GM18858 (cell line): ENCODE data around the gene AKAP6.

Experiments
- ATAC-seq: cut with Tn5 transposase; IDR thresholded peaks from one replicate; pipeline ENCODE4 v1.9.1; 2021; ENCODE audit not compliant: unreplicated experiment

AKAP6 gene

DNA sequence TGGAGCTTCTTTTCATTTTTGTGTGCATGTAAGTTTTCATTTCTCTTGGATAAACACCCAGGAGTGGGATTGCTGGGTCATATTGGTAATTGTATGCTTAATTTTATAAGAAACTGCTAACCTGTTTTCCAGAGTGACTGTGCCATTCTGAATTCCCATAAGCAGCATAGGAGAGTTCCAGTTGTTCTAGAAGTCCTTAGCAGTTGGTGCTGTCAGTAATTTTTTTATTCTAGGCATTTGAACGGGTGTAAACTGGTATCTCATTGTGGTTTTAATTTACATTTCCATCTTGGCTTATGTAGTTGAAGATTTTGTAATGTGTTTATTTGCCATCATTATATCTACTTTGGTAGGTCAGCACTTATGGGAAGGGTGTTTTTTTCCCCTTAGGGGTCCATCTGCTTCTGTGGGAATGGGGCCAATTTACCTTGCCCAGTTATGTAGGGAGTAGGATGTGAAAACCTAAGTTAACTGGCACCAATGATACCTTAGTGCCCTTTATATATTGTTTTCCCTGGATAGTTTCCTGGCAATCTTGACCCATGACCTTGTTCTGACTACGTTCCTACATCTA lies 202.9 kb downstream of the AKAP6 start:
- ATAC-seq = no peak

DNA sequence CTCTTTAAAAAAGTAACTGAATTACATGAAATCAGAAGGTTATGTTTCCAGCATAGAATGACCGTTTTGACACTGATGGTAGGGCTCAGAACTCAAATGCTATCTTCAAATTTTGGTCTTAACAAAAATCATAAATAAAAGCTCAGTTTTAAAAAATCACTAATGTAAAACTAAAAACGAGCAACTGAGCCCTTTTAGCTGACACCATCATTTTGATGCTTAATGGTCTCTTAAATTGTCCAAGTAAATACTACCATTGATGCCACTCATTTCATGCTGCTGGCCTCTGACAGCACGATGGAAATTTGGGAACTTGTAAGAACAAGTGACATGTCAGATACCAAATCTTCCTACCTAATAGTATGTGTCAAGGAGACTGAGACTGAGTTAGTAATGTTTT lies 205.0 kb downstream of the AKAP6 start:
- ATAC-seq = no peak

DNA sequence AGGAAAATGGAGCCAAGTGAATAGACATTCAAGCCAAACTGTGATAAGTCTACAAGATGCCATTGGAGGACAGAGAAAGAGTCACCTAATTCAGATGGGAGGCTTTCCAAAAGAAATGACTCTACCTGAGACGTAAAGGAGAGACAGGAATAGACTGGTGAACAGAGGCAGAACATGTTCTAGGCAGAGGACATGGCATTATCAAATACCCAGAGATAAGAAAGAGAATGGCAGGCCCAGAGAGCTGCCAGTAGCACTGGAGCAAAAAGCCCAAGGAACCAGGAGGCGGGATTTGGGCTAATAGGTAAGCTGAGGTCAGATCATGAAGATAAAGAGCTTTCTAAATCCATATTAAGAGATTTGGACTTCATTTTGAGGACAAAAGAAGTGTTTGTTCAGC lies 207.1 kb downstream of the AKAP6 start:
- no peak for ATAC-seq

DNA sequence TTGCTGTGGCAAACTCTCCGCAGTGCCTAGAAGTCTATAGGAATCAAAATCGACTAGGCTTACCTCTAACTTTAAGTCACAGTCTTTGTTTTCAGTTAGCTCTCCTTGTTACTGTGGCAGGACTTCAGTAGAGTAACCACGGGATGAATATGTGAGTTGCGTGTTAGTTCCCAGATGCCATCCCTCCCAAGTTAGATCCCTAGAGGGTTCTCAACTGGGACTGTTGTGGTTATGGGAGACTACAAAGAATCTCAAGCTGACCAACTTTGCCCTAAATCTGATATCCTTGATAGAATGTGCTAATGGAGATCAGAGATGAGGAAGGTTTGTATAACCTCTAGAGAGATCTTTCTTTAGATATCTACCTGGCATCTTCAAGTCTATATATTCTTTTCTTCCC lies 208.1 kb downstream of the AKAP6 start:
- no peak for ATAC-seq

DNA sequence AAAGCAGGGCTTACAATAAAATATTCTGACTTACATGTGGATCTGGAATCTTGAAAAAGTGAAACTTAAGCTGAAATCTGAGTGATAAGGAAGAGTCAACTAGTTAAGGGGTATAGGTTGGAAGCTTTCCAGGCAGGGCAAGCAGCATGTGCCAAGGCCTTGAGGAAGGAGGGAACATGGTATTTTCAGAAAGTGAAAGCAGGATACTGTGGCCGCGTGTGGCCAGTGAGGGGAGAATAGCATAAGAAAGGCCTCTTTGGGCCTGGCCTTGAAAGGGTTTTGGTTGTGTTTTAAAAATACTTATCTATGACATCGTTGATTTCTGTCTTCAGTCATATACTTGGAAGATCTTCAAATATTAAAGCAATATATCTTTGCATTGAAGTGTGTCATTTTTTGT lies 213.4 kb downstream of the AKAP6 start:
- ATAC-seq = no peak

DNA sequence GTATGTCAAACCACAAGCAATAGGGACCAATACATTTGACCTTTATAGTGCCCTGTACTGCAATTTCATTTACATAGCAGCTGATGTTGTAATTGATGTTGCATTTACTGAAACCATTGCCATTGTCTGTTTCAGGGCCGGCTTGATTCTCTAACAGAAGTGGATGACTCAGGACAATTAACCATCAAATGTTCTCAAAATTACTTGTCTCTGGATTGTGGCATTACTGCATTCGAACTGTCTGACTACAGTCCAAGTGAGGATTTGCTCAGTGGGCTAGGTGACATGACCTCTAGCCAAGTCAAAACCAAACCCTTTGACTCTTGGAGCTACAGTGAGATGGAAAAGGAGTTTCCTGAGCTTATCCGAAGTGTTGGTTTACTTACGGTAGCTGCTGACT lies 216.0 kb downstream of the AKAP6 start:
- no peak for ATAC-seq

DNA sequence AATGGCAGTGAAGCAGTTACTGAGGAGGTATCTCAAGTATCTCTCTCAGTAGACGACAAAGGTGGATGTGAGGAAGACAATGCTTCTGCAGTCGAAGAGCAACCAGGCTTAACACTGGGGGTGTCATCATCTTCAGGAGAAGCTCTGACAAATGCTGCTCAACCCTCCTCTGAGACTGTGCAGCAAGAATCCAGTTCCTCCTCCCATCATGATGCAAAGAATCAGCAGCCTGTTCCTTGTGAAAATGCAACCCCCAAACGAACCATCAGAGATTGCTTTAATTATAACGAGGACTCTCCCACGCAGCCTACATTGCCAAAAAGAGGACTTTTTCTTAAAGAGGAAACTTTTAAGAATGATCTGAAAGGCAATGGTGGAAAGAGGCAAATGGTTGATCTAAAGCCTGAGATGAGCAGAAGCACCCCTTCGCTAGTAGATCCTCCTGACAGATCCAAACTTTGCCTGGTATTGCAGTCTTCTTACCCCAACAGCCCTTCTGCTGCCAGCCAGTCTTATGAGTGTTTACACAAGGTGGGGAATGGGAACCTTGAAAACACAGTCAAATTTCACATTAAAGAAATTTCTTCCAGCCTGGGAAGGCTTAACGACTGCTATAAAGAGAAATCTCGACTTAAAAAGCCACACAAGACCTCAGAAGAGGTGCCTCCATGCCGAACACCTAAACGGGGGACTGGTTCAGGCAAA lies 216.6 kb downstream of the AKAP6 start:
- ATAC-seq = no peak

DNA sequence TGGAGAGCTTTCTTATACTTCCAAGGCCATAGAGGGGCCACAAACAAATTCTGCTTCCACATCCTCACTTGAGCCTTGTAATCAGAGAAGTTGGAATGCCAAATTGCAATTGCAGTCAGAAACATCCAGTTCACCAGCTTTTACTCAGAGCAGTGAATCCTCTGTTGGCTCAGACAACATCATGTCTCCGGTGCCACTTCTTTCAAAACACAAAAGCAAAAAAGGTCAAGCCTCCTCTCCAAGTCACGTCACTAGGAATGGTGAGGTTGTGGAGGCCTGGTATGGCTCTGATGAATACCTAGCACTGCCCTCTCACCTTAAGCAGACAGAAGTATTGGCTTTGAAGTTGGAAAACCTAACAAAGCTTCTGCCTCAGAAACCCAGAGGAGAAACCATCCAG lies 217.1 kb downstream of the AKAP6 start:
- ATAC-seq = no peak

DNA sequence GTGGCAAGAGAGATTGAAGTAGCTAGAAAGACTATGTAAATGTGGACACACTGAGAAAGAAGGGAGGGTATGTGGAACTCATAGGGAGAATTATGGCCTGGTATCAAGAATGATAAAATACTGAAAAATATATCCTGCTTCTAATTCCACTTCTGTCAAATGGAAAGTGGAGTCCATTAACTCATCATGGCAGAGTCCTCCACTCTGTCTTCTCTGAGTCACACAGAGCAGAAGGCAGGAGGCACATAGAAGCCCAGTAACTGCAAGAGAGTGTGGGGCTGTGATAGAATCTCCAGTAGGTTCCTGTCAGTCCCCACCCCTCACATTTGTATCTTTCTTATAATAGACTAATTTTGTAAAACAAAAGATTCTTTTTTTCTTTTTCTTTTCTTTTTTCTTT lies 223.7 kb downstream of the AKAP6 start:
- ATAC-seq = no peak

DNA sequence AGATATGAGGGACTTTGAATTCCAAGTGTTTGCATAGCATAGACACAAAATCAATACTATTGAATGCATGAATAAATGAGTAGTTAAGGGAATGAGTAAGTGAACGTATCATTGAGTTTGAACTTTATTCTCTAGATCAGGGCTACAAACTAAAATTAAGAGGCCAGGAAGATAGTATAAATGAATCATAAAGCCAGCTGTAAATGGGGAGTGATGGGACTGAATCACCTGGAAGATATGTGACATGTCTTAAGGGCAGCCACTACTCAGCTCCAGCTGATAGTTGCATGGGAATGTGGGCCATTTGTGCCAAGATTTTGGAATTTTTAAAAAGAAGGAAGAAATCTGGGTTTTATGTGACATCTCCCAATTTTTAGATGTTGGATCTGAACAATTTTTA lies 229.9 kb downstream of the AKAP6 start:
- no peak for ATAC-seq

DNA sequence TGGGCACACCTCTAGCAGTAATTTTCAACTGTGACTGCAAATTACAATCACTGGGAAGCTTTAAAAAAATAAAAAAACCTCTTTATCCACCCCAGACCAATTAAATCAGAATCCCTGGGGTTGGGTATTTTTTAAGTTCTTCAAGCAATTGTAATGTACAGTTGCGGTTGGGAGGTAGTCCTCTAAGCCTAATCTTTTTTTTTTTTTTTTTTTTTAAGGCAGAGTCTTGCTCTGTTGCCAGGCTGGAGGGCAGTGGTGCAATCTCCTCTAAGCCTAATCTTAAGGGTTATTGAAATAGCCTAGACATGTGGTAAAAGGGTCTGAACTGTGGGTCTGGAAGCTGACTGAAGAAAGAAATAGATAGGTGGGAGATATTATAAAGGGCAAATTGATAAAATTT lies 230.5 kb downstream of the AKAP6 start:
- ATAC-seq = no peak

DNA sequence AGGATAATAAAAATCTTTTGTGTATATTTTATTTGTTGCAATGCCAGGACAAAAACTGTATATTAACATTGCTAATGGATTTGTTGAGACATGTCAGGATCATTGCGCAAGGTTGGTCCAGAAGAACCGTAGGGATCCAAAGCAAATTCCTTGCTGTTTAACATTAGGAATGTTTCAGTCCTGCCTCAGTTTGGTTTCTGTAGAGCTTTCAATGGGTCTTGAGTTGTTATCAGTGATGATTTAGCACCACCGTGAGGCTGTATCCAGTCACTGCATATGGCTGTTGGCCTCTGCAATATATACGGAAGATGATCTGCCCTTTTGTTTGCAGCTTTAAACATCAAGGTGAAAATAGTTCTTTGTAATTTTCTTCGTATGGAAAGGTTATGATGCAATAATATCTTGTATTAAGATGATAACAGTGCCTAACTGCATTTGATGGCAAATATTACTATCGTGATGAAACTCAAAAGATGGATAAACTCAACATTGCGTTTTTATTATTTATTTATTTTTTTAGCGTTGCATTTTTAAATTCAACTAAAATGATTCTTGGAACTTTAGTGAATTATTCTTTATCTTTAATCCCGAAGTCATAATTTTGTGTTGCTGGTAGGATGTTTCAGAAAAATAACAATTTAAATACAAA lies 231.2 kb downstream of the AKAP6 start:
- no peak for ATAC-seq

DNA sequence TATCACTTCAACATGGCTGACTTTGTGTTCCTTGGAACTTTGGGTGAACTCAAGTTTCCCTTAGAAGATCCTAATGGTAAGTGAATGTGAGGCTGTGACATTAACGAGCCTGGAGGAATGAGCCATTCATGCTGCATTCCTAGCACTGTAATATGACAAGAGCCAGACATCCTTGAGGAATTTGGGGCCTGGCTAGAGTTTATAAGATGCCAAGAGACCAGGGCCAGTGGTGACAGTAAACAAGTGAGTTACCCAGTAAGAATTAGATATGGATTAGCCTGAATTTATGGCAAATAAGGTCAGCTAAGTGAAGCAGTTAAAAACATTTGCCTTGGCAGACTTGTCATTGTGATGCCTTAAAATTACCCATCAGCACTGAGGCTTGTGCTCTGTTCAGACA lies 232.4 kb downstream of the AKAP6 start:
- ATAC-seq = no peak

DNA sequence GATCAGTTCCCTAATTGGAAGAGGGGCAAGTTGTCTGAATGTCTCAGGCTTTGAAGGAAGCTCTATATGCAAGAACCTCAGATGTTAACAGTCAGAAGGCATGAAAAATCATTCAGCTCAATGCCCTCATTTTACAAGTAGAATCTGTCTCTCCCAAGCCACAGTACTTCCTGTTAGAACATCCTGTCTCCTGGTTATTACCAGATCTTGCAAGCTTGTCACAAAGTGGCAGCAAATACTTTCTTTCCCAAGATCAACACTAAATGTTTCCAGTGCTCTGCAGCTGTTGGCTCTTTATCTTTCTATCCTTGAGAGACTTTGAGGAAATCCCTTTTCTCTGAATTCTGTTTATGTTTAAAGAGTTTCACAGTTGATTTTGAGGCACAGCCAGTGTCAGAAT lies 235.5 kb downstream of the AKAP6 start:
- ATAC-seq = no peak

DNA sequence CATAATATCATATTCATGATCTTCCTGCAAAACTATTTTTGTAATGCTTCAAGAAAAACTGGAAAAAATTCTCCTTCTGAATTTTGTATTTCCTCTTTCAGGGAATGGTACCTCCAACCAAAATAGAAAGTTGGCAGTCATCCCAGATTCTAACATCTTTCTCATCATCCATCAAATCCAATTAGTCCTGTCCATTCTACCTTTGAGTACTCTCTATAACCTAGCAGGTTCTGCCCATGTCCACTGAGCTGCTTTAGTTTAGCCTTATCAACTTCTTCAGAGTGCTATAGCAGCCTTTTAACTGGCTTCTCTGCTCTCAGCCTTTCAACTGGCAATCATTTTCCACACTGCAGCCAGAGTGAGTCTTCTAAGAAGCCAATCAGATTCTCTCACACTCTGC lies 236.2 kb downstream of the AKAP6 start:
- ATAC-seq = no peak

DNA sequence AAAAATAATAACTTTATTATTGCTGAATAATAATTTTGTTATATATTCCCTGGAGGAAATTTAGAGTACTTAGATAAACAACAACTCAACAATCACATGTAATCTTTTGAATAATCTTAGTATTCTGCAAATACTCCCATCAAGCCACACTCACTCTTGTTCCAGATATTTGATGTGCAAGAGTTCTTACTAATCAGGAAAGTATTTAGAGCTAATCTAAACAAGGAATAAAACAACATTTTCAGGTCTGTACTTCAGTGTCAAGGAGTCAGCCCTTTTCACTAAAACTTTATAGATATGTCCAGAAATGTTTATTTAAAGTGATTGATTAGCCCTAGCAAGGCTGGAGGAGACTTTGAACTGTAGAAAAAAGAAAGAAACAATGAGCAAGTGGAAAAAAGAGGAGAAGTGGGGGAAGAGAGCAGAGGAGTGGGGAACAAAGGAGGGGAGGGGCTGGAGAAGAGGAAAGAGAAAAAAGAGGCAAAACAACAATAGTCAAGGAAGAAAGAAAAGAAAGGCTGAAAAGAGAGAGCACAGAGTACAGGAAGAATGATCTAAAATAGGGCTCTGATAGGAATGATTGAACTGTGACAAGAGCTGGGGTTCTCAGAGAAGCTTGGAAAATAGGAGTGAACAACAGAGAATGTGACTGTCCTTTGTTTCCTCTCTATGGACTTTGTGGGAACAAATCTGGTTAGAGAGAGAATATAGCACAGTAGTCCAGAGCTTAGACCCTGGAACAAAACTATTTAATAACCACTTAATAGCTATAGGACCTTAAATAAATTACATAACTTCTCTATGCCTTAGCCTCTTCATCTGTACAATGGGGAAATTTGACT lies 238.7 kb downstream of the AKAP6 start:
- ATAC-seq = no peak

DNA sequence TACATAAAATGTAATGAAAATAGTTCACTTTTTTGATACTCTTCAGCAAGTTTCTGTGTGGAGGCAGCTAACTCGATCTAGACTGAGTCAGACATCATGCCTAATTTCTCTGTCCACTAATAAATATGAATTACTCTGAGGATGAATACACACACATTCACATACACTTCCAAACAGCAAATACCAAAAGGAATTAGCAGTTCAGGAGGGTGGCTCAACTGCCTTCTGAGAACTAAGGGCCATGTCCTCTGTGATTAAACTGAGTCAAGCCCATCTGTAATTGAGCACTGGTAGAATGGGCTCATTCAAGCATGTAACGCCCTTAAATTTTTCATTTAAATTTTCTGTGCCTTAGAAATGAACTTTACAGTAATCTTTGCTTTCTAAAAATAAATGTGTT lies 242.5 kb downstream of the AKAP6 start:
- no peak for ATAC-seq

DNA sequence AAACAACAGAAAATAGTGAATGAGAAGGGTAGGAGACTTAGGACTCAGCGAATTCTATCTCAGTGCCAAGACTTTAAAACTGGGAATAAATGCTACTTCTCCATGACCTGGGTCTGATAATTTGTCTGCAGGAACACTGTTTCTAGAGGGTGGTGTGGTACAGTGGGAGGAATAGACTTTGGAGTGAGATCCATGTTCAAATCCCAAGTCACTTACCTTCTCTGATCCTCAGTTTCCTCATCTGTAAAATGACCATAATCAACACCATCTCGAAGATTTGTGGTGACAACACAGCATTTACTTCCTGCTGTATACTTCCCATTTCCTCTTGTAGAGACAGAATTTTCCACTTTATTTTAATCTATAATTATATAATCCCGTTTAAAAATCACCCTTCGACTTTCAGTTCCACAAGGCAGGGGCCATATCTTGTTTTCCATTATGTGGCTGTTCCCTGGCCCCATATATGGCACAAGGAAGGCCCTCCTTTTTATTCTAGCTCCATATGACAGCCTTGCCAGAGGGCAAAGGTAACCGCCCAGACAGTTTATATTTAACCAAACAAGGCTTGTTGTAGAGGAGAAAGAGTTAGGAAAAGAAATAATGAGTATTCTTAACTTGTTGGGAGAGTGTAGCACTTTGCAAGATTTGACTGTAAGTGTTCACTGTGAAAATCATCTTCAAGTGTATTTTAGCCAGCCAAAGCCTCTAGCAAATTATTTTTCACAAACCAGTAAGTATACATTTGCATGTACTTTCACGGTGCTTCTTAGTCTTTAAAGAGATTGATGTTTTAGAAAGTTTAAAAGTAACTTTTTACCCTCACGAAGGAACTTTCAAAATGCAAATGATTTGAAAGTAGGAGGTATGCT lies 243.1 kb downstream of the AKAP6 start:
- ATAC-seq = peak; percentile 61

DNA sequence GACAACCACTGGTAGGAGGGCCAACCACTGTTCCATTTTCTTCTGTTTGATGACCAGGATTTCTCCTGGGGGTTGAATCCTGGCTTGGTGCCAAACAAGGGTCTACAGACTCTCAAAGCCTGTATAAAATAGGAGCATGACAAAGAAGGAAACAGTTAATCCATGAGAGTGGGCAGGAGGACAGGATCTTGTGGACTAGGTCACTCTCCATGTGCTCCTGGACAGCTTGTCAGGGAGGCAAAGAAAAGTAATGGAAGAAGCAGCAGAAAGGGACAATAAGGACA lies 243.7 kb downstream of the AKAP6 start:
- no peak for ATAC-seq

DNA sequence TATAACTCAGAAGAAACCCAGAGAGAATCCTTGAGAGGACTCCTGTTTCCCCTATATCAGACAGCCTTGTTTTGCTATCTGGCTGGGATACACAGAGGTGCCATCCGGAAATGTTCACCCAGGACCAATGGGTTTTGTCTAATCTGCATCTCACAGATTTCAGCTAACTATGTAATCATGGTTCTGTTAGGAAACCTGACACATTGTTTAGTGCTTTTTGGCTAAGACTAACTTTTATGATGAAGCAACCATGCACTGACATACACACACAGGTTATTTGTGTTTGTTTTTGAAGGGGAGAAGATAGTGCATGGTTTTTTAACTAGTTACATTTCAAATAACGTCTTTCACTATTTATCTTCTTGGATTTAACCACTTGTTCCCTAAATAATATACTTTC lies 245.2 kb downstream of the AKAP6 start:
- ATAC-seq = no peak
